GOT3 (cell line): ENCODE data around the gene OXSR1.
"Not testable (repeated sequence)": the region's sequence is repeated elsewhere in the genome, so short reads cannot be mapped to it uniquely, and the experiment has no call there.

Source experiments
- DNase-seq: peaks from one replicate; lab custom pipeline; 2025; ENCODE audit warnings: mixed read lengths; lab: John Stamatoyannopoulos, UW

Gene OXSR1

DNA sequence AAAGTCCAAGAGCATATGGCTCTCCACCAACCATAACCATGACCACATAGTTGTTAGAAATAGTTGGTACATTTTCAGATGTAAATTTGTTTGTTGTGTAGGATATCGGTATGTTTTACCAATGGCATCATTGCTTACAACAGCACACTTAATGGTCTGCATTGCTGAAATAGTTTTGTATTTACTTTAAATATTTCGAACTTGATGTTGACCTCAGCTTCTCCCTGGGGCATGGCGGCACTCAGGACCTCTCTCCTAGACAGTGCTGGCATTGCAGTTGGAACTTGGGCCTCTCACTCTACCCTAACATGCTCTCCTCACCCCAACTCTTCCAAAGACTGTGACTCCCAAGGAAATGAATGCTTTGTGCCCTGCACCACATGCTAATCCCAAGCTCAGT lies 105.3 kb downstream of the OXSR1 start:
- no peak for DNase-seq

DNA sequence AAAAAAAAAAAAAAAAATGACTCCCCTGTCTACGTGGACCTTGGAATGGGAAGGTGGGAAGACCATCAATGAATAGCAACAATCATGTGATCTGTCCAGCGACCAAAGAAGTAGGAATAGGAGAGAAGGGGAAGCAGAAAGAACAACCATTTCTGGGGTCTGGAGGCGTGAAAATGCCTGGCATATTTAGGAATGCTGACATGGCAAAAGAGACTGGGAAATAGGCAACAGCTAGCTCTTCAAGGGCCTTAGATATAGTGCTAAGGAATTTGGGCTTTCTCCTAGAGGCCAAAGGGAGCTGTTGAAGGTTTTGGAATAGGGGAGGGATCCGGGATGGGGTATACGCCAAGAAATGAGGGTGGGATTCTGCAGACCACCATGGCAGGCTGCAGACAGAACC lies 106.2 kb downstream of the OXSR1 start:
- DNase-seq, result no peak

DNA sequence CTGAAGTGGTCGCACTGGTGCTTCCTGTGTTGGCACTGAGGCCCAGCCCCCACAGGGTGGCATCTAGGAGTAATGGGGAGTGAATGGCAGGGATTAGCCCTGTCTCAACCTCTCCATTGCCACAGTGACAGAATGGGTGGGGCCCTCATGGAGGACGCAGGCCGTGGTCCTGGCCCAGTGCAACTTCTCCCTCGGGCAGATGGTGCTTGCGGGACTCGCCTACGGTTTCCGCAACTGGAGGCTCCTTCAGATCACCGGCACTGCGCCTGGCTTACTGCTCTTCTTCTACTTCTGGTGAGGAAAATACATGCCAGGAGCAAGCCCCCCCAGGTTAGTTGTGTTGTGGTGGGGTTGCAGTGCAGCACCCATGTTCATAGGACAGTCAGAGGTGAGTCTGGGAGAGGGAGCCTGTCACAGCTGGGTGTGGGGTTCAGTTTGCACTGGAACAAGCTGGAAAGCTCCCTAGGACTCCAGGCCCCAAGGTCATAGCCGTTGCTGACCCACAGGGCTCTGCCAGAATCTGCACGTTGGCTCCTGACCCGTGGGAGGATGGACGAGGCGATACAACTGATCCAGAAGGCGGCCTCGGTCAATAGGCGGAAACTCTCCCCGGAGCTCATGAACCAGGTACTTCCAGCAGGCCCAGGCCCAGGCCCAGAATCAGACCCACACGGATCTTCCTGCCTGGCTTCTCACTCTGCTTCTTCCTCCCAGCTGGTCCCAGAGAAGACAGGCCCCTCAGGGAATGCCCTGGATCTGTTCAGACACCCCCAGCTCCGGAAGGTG lies 109.7 kb downstream of the OXSR1 start:
- DNase-seq, result no peak

DNA sequence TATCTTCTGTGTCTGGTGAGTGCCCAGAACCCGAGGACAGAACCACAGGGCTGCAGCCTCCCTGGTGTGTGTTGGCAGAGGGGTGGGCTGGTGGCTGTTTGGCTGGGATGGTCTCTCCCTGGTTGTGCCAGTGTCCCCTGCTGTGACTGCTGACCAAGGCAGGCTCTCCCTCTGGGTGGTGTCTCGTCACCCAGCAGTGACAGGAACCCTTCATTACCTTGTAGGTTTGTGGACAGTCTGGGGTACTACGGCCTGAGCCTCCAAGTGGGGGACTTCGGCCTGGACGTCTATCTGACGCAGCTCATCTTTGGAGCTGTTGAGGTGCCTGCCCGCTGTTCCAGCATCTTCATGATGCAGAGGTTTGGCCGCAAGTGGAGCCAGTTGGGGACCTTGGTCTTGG lies 110.3 kb downstream of the OXSR1 start:
- no peak for DNase-seq

DNA sequence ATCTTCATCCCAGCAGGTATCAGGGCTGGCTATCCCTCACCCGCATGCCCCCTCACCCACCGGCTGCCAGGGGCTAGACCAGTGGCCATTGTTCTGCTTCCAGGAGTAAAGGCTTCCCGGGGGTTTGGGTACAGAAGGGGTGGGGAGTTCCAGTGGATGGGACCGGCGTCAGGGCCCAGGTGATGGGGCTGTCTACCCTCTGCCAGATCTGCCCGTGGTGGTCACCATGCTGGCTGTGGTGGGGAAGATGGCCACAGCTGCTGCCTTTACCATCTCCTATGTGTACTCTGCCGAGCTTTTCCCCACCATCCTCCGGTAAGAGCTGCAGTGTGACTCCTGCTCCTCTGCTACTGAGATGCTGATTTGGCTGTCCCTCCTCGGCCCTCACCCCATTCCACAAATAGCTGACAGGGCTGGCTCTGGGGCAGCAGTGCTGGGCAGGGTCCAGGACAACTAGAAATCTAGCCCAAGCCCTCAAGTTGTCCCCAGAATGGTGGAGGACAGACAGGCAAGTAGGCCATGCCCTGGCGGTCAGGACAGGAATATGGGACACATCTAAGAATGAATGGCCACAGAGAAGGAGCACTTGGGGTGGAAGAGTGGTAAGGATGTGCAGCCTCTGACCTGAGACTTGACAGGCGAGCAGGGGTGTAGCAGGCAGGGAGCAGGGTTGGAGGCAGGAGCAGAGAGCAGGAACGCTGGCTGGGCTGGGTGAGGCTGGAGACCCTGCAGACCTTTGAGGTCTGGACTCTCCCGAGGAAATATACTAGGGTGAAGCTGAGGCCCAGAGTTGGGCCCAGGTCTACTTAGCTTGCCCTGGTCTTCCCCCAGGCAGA lies 111.0 kb downstream of the OXSR1 start:
- no peak for DNase-seq

DNA sequence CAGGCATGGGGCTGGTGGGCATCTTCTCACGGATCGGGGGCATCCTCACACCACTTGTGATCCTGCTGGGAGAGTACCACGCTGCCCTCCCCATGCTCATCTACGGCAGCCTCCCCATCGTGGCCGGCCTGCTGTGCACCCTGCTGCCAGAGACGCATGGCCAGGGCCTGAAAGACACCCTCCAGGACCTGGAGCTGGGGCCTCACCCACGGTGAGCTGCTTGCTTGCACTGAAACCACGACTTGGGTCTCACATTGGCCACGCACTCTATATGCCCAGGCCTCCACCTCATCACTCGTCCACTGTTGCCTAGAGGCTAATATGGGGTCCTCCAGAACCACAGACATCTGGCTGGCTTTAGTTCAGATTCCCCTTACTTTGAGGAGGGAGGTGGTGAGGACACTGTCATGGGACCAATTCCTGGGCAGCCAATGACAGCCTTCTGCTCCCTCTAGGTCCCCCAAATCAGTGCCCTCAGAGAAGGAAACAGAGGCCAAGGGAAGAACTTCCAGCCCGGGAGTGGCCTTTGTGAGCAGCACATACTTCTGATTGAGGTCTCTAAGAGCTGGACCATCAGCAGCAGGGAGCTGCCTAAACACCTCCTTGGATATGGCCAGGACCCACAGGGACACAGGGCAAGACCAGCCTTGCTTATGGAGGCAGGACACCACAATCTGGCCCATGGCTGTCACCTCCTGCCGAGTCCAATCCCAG lies 111.7 kb downstream of the OXSR1 start:
- DNase-seq, result no peak

DNA sequence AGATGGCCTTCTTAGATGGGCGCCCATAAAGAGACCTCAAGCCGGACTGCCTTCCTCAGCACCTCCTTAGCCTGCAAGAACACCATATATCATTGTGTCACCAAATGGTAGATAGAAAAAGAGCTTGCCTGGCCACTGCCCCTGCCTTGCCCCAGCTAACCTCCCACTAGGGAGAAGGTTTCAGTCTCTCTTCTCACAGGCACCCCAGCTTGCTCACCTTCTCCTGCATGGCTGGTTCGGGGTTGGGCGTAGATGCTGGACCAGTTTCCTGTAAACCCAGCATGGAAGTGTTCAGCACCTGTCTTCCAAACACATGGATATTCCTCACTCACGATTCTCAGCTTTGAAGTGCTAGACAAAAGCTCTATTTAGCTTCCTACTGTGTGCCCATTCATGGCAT lies 113.5 kb downstream of the OXSR1 start:
- DNase-seq, result no peak

DNA sequence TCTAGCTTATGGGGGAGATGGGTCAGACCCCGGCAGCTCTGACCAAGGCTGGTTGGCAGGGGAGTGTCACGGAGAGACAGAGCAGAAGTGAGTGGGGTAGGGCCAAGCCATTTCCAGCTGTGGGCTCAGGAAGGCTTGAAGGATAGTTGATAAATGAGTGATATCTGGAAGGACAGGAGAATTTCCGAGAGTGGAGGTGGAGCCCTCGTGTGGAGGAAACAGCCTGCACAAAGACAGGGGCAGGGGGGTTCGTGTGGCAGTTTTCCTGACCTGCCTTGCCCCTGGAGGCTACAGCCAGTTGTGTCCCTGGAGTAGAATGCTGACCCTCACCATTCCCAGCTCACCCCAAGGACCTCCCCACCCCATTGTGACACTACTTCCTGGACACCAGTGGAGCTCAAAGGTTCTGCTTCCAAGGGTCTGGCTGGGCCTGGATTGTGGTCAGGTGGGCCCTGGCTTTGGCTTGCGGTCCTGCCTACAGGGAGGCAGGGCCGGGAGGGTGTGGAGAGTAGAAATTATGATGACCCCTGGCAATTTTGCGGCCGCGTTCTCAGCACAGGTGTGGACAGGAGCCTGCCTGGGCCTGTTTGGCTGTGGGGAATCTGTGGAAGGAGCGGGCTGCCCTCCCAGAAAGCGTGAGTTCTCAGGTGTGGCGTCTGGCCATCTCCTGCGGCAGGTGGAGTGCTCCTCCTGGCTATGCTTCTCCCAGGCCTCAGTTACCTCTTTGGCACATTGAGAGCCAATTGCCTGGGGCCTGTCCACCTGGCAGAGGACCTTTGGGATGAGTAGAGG lies 116.8 kb downstream of the OXSR1 start, which contains the start of gene SLC22A14:
SLC22A14 (plus strand) TSS at position 400 of the 792 bp plus-strand sequence. CDS start 23,733 bp downstream, outside the sequence.
- no peak for DNase-seq

DNA sequence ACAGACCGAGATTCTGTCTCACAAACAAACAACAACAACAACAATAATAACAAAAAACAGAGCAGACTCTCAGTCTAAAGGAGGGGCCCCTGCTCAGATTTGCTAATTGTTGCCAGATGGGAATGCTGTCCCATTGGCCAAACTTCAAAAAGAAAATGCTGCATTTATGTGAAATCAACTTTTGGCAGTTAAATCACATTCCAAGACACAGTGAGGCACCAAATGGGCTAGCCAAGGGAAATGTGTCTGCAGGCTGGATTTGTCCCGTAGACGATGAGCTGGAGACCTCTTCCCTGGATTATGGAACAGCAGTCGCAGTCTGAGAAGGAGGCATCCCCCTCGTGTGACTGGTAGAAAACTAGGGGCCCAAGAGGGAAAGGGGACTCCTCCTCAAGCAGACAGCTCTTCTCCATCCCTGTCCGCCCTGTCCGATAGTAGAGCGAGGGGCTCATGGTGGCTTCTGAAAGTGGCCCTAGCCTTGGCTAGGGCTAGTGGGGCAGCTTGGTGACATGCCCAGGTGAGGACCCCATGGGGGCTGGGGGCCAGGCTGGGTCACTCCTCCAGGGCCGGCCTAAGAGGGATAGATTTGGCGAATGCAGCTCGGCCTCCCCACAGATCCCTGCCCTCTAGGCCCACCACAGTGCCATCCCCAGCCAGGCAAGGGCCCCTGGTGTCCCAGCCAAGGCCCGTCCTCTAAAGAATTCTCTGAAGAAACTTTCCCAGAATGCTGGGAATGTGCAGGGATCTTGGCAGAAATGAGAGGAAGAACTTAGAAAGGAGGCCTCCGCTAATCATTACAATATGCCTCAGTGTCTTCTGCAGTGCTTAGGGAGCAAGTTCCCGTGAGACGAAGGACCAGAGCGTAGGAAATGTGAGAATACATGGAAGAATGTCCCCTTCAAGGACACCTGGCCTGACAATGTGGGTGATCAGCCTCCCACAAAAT lies 118.7 kb downstream of the OXSR1 start:
- no peak for DNase-seq

DNA sequence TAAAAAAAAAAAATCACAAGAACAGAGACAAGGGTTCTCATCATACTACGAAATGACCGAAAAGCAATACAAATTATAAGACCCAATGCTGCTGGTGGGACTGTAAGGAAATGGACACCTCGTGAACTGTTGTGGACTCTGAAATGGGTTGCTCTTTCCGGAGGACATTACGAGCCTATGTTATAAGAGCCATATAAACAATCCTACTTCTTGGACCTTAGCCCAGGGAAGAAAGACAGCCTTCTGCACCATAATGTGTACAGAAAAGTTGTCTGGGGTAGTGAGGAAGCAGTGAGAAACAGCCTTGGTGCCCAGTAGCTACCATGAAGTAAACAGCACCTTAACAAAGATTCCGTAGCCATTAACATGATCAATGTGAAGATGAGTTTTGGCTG lies 119.4 kb downstream of the OXSR1 start:
- no peak for DNase-seq

DNA sequence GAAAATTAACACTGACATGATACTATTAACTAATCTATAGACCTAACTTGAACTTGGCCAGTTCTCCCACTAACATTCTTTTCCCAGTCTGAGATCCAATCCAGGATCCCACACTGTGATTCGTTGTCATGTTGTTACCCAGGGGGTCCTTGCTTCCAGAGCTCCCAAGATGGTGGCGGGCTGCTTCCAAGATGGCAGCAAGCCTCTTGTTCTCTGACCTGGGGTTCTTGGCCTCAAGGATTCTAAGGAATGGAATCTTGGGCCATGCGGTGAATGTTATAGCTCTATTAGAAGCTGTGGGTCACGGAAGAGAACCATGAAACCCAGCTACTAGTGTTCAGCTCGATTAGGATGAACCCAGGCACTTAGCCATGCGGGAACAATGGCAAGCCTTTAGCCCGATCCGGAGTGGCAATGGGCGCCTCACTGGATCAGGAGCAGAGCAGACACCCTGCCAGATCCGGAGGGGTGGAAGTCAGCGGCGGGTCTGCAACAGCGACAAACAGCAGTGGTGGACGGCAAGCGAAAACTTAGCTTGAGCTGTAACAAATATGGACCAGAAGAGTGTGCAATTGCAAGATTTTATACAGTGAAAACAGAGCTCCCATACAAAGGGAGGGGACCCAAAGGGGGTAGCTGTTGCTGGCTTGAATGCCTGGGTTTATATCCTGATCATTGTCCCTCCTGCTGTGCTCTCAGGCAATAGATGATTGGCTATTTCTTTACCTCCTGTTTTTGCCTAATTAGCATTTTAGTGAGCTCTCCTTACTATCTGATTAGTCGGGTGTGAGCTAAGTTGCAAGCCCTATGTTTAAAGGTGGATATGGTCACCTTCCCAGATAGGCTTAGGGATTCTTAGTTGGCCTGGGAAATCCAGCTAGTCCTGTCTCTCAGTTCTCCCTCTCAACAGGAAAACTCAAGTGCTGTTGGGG lies 124.2 kb downstream of the OXSR1 start:
- DNase-seq, result not testable (repeated sequence)

DNA sequence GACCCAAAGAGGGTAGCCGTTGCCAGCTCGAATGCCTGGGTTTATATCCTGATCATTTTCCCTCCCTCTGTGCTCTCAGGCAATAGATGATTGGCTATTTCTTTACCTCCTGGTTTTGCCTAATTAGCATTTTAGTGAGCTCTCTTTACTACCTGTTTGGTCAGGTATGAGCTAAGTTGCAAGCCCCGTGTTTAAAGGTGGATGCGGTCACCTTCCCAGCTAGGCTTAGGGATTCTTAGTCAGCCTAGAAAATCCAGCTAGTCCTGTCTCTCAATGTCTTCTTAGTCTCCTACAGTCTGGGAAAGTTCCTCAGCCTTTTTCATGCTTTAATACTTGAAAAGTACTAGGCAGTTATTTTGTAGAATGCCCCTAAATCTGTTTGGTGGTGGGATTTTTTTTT lies 131.7 kb downstream of the OXSR1 start:
- not testable (repeated sequence) for DNase-seq

DNA sequence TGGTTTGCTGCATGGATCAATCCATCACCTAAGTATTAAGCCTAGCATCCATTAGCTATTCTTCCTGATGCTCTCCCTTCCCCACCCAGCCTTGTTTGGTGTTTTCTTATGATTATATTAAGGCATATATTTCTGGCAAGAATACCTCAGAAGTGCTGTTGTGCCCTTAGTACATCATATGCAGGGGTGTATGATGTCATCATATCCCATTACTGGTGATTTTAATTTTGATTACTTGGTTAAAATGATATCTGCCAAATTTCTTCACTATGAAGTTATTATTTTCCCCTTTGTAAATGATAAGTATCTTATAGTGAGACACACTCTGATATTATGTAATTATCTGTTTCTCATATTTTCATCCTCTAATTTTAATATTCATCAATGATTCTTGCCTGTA lies 132.2 kb downstream of the OXSR1 start:
- DNase-seq, result no peak

DNA sequence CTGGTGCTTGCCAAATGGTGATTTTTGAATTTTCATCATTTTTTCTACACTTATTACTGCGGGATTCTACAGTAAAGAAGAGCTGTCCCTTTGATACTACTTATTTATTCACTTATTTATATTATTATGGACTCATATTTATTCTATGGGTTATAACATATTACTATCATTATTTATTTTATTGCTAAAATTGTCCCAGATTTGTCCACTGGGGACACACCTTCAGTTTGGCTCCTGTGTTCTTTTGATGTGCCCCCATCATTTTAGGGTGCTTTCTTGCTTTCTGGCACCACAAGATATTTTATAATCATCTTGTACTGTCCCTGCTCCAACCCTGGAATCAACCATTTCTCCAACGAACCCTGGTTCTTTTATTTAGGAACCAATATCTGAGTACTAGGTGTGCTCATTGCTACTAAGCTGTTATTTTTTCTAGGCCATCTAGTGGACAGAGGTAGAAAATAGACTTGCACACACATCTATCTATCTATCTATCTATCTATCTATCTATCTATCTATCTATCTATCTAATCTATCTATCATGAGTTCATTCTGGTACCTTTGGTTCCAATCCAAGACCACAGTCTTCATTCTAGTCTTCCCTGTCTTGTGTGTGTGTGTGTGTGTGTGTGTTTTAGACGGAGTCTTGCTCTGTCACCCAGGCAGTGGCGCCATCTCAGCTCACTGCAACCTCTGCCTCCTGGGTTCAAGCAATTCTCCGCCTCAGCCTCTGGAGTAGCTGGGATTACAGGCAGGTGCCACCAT lies 132.8 kb downstream of the OXSR1 start:
- DNase-seq, result no peak
